ENCODE results near the gene PAQR4.

PAQR4 gene

DNA sequence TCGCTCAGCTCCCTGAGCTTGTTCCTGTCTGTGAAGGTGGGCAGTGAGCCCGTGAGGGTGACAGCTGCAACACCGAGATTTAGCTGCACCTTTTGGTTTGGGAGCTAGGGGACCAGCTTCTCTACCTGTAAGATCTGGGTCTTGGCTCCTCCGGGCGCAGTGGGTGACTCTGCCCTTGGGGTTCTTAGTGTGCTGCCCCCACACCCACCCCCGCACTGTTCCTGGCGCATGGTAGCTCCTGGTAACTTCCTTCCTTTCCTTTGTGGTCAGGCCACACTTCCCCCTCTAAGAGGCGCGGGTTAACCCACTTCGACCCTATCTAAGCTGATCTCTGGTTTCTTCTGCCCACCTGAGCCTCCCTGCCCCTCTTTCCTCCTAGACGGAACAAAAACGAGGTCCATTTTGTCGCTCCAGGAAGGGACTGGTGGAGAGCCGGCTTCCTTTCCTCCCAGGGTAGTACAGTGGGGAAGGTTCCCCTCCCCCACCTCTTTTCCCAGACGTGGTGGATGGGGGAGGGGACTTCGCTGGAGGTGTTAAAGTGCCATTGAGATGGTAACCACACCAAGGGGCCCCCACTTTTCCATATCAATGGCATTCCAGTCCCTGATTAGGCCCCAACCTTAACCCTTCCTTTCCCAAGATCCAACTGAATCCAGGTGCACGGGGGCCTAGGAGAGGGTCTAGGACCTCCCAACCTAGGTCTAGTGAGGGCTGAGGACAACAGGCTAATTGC, 39.0 kb downstream of the PAQR4 start:
- FAIRE-seq = no peak

DNA sequence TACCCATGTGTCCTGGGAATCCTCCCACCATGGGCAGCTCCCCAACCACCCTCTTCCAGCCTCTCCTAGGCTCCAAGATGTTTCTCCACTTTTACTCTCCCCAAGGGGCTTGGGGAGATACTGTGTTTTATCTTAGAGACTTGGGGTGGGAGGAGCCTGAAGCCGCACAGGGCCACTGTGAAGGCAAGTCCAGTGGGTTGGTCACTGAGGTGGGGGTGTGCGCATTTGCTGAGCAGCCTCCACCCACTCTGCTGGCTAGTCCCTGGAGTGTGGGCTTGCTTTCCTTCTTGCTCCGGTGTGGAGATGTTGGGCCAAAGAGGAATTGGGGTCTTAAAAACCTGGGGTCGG, 39.5 kb downstream of the PAQR4 start:
- FAIRE-seq = no peak

DNA sequence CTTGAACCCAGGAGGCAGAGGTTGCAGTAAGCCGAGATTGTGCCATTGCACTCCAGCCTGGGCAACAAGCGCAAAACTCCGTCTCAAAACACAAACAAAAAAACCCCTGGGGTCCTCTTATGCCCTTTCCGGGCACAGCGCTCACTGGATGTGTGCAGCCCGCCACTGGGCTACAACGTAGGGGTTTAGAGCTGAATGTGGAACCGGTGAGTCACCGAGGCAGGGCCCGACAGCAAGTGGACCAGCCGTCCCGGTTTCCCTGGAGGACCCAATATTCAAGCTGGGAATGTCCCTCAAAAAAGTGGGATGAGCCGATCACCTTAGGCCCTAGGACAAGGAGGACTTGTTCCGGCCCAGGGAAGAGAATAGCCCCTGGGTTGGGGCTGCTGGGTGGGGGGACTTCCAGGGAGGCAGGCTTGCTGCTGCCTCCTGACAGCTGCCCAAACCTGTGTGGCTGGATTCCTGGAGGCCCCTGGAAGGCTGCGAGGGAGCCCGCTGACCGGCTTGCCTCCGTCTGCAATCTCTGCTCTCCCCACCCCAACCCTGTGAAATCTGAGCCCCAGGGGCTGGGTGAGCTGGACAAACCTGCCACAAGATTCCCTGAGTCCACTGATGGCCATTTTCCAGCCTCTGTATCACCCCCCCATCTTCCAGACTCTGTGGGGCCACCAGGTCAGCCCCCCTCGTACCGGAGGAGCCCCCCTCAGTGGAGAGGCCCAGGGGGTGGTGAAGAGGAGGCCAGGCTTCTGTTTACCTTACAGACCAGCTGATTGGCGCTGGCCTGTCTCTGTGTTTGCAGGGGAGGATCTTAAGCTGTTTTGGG, 40.6 kb downstream of the PAQR4 start:
- FAIRE-seq = no peak

- FAIRE-seq = no peak
Measured at GRCh38 chr16:3010510-3010909, 41.4 kb downstream of the PAQR4 start.

DNA sequence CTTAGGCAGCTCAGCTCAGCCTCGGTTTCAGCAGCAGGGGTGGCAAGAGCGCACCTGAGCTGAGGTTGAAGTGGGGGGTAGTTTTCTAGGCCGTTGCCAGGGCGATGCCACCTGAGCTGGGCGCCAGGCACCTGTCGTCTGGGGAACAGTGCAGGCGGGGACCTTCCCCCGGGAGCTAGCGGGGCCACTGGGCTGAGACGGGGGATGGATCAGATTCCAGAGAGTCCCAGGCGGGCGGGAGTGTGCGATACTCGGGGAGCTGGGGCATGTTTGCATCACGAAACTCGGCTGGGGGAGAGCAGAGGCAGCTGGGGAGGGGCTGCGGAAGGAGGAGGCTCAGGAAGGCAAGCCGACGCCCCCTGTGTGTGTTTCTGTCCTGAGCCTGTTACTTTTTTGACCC, 43.1 kb downstream of the PAQR4 start:
- FAIRE-seq = no peak

GRCh38 chr16:3012828-3013420, 43.8 kb downstream of the PAQR4 start, which contains the start of gene CLDN9:
CLDN9 (plus strand) TSS chr16:3012923; CDS start chr16:3013363, 440 bp downstream.
- no peak for FAIRE-seq

DNA sequence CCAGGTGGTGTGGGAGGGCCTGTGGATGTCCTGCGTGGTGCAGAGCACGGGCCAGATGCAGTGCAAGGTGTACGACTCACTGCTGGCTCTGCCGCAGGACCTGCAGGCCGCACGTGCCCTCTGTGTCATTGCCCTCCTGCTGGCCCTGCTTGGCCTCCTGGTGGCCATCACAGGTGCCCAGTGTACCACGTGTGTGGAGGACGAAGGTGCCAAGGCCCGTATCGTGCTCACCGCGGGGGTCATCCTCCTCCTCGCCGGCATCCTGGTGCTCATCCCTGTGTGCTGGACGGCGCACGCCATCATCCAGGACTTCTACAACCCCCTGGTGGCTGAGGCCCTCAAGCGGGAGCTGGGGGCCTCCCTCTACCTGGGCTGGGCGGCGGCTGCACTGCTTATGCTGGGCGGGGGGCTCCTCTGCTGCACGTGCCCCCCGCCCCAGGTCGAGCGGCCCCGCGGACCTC, 44.4 kb downstream of the PAQR4 start:
- FAIRE-seq = no peak

GRCh38 chr16:3013998-3014690, 45.0 kb downstream of the PAQR4 start:
- no peak for FAIRE-seq

DNA sequence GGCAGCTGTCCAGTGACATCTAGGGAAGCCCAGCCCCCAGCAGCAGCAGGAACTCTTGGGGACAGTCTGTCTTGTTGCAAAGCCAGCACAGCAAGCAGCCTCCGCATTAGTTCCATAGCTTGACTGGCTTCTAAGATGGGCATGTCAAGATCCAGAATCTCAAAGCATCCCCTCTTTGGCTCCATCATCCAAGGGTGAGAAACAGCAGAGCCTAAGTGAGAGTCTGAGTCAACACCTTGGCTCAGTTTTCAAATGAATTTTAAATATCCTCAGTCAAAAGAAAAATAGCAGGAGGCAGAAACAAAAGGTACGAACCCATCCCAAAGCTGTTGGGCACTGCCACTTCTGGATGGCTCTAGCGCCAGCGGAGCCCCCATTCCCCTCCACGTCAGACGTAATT, 45.8 kb downstream of the PAQR4 start:
- no peak for FAIRE-seq

- FAIRE-seq = no peak
Measured at GRCh38 chr16:3015865-3016521, 46.8 kb downstream of the PAQR4 start.

GRCh38 chr16:3017344-3017743, 48.2 kb downstream of the PAQR4 start:
- FAIRE-seq = no peak

GRCh38 chr16:3017794-3018506, 48.8 kb downstream of the PAQR4 start, which contains the start of gene CLDN6:
CLDN6 (minus strand) TSS chr16:3018183; CDS start chr16:3016021, 2,162 bp downstream.
- FAIRE-seq = no peak

GRCh38 chr16:3019594-3020246, 50.6 kb downstream of the PAQR4 start:
- FAIRE-seq = no peak

GRCh38 chr16:3020247-3020603, 51.1 kb downstream of the PAQR4 start, which contains the start of gene TNFRSF12A:
TNFRSF12A (plus strand) TSS chr16:3020368; CDS start chr16:3020398, 30 bp downstream.
- no peak for FAIRE-seq

DNA sequence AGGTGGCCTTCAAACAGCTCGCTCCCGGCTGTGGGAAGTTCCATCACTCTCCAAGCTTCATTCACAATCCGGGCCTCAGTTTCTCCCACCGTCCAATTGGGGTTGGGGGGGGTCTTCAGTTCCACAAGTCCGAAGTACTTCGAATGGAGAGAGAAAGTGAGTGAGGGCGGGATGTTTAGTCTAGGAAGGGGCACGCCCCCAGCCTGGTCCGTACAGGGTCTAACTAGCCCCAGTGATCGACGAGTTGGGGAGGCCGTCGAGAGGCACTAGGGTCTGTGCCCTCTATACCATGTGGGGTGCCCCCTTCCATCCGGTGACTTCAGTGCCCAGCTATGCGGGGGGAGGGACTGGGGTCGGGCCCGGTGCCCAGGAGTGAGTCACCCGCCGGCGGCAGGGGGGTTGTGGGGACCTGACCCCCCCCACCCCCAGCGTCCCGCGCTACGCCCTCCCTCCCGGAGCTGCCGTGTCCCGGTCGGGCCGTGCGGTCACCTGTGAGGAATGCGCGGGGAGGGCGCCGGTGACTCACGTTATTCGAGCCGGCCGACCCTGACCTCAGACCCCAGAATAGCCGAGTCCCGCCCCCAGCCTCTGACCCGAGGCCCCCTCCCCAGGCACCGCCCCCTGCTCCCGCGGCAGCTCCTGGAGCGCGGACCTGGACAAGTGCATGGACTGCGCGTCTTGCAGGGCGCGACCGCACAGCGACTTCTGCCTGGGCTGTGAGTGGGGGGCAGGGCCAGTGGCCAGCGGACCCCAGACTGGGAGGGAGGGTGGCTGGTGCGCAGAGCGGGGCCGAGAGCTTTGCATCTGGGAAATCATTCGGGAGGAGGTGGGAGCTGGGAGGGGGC, 51.7 kb downstream of the PAQR4 start:
- FAIRE-seq = no peak

- no peak for FAIRE-seq
Measured at GRCh38 chr16:3021449-3022207, 52.5 kb downstream of the PAQR4 start.

DNA sequence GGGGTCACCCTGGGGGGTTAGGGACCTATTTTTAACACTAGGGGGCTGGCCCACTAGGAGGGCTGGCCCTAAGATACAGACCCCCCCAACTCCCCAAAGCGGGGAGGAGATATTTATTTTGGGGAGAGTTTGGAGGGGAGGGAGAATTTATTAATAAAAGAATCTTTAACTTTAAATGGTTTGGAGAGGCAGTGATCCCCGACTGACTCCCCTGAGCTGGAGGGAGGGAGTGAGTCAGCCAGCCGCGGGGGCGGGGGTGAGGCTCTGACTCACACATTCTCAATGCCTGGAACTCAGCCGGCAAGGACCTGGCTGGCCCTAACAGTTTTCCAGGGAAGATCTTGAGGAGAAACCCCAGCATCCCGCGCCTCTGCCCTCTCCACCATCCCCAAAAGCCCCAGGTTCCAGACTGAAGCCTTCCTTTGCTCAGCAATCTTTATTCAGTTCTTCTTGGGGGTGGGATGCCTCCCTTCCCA, 53.1 kb downstream of the PAQR4 start:
- no peak for FAIRE-seq

DNA sequence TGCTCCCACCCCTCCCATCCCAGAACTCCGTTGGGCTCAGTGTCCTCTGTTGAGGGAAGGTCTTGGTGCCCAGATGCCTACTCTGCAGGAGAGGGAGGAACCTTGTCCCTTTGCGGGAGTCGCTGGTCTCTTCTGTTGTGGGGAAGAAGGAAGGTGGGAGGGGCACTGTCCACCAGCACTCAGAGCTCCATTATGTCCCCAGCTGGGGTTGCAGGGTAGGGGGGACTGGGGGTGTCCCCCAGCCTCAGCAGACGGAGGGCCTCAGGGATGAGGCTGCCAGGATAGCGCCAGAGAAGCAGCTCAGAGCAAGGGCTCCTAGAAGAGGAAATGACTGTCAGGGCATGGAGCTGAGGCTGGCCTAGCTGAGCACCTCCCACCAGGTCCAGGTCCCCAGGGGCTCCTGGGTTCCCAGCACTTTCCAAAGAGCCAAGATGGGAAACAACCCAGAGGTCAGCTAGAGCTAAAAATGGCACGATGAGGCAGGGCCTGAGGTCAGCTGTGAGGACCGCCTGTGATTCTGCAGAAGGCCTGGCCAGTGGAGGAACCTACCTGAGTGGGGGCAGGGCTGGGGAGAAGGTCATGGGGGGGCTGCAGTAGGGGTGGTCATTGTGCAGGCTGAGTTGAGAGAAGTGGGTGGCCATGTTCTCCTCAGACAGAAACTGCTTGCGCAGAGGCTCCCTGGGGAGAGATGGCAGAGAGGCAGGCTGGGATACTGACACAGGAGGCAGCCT, 53.7 kb downstream of the PAQR4 start:
- no peak for FAIRE-seq

Measured in colon (tissue), 2 donors.